SU-DHL-6 (cell line): Measurements from ENCODE around the gene SRBD1.

ENCODE experiments used
- H2AFZ ChIP-seq: fragments of 200-600 bp; sonication (generic); 2 replicates; pipeline ENCODE4 v1.6.1; 2014; ENCODE audit warnings: low read depth, mild to moderate bottlenecking, moderate library complexity, mixed read lengths, antibody characterized with exemption, low read length; ENCODE audit not compliant: severe bottlenecking
- H3F3A ChIP-seq: fragments of 200-600 bp; shearing (Covaris generic); 2 replicates; pipeline ENCODE4 v1.6.0; 2016; ENCODE audit warnings: antibody characterized with exemption, mild to moderate bottlenecking; ENCODE audit not compliant: insufficient read depth
- H3K27ac ChIP-seq: fragments of 200-600 bp; sonication (generic); 2 replicates; pipeline ENCODE4 v1.5.1; 2016; ENCODE audit warnings: low read depth, mild to moderate bottlenecking, low read length, moderate library complexity, mixed read lengths
- H3K27me3 ChIP-seq: fragments of 200-600 bp; sonication (generic), shearing (Covaris generic); 2 replicates; pipeline ENCODE4 v1.6.0; 2014; ENCODE audit warnings: mild to moderate bottlenecking, low read length
- H3K36me3 ChIP-seq: fragments of 200-600 bp; sonication (generic); 2 replicates; pipeline ENCODE4 v1.6.1; 2014; ENCODE audit warnings: mild to moderate bottlenecking, low read length, mixed read lengths
- H3K4me2 ChIP-seq: fragments of 300-600, 200-600 bp; shearing (Covaris generic), sonication (generic); 2 replicates; pipeline ENCODE4 v1.6.0; 2014; ENCODE audit warnings: low read length, low read depth, mild to moderate bottlenecking; ENCODE audit not compliant: poor library complexity, severe bottlenecking
- H3K4me3 ChIP-seq: fragments of 200-600 bp; sonication (generic); 2 replicates; pipeline ENCODE4 v1.5.1; 2014; ENCODE audit warnings: antibody characterized with exemption, low read length, mild to moderate bottlenecking, mixed read lengths; ENCODE audit not compliant: insufficient read depth, poor library complexity, severe bottlenecking
- H3K79me2 ChIP-seq: fragments of 200-600 bp; sonication (generic); 2 replicates; pipeline ENCODE4 v1.6.1; 2014; ENCODE audit warnings: mild to moderate bottlenecking, low read length, moderate library complexity; ENCODE audit not compliant: insufficient read depth
- H3K9ac ChIP-seq: fragments of 200-600 bp; sonication (generic); 2 replicates; pipeline ENCODE4 v1.7.0; 2014; ENCODE audit warnings: mild to moderate bottlenecking, low read length
- H3K9me2 ChIP-seq: fragments of 200-600 bp; sonication (generic); replicated peaks from 2 replicates; pipeline ENCODE4 v1.6.1; 2014; ENCODE audit warnings: low read length; ENCODE audit not compliant: insufficient read depth
- H3K9me3 ChIP-seq: fragments of 200-600 bp; sonication (generic); 2 replicates; pipeline ENCODE4 v1.6.1; 2014; ENCODE audit warnings: low read length, mixed read lengths; ENCODE audit not compliant: insufficient read depth
- H4K20me1 ChIP-seq: fragments of 200-600 bp; sonication (generic); 2 replicates; pipeline ENCODE4 v1.6.1; 2014; ENCODE audit warnings: low read depth, mild to moderate bottlenecking, antibody characterized with exemption, low read length, moderate library complexity, mixed read lengths
- EZH2phosphoT487 ChIP-seq: fragments of 200-600 bp; sonication (generic), shearing (Covaris generic); conservative IDR thresholded peaks from 2 replicates; pipeline ENCODE4 v1.6.1; 2018; ENCODE audit warnings: mild to moderate bottlenecking, antibody characterized with exemption, low read length, moderate library complexity, mixed read lengths
- TF ChIP-seq, protein P1 (sequence below): fragments of 200-600 bp; sonication (generic); IDR thresholded peaks from one replicate; pipeline ENCODE4 v1.5.1; 2017; ENCODE audit warnings: antibody characterized with exemption, mild to moderate bottlenecking, low read length, moderate library complexity; ENCODE audit not compliant: insufficient read depth, poor library complexity, severe bottlenecking

Gene SRBD1

DNA sequence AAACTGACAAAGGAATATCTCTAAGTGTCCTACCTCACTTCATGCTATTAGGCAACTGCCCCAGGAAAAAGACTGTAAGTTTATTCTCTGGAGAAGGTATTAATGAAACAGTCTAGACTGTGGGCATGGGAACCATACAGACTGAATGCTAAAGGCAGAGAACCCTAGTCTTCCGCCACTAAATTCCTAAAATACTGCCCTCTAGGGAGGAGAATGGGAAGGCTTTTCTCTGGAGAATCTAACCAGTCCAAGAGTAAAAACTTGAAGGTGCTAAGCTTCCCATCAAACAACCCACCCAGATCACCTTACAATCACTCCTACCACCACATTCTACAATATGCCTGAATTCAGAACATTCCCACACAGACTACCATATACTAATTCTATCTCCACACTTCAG, 3.4 kb downstream of the SRBD1 start:
- no peak overlapping the region for H3K9ac ChIP-seq
- no peaks in the 10 kb centered on the region for H3K9me3 ChIP-seq
- H2AFZ ChIP-seq: no peak overlapping the region
- no peaks in the 10 kb centered on the region for H3K27me3 ChIP-seq
- H3K4me3 ChIP-seq: no peak overlapping the region
- no peaks in the 10 kb centered on the region for H3K9me2 ChIP-seq
- peaks cover 34% of the 10 kb centered on the region for H3K79me2 ChIP-seq
- TF ChIP-seq, protein P1, sequence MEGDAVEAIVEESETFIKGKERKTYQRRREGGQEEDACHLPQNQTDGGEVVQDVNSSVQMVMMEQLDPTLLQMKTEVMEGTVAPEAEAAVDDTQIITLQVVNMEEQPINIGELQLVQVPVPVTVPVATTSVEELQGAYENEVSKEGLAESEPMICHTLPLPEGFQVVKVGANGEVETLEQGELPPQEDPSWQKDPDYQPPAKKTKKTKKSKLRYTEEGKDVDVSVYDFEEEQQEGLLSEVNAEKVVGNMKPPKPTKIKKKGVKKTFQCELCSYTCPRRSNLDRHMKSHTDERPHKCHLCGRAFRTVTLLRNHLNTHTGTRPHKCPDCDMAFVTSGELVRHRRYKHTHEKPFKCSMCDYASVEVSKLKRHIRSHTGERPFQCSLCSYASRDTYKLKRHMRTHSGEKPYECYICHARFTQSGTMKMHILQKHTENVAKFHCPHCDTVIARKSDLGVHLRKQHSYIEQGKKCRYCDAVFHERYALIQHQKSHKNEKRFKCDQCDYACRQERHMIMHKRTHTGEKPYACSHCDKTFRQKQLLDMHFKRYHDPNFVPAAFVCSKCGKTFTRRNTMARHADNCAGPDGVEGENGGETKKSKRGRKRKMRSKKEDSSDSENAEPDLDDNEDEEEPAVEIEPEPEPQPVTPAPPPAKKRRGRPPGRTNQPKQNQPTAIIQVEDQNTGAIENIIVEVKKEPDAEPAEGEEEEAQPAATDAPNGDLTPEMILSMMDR: no peak
- no peak for TF ChIP-seq EZH2phosphoT487
- no peak overlapping the region for H3K27ac ChIP-seq
- no peak overlapping the region for H3K4me2 ChIP-seq
- peaks cover 13% of the 10 kb centered on the region for H3F3A ChIP-seq
- peaks cover 3% of the 10 kb centered on the region; the same call in 1 of the 2 replicates for H3K36me3 ChIP-seq
- no peaks in the 10 kb centered on the region for H4K20me1 ChIP-seq

DNA sequence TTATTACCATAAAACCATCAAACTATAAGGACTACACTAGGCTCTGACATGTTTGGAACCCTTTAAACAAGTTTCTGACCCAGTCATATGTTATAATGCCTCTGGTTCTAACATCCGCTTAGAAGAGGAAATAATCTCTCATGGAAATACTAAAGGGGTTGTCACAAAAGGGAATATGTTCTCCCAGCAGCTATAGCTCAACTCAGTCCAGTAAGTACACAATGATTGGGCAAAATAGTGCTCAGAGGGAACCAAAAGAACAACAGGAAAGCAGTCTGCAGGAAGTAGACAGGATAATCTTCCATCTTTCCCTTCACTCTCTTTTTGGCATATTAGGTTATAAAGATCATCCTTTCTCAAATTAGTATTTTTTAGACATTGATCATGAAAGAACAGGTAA, 4.3 kb downstream of the SRBD1 start:
- H3K9me2 ChIP-seq: no peaks in the 10 kb centered on the region
- no peaks in the 10 kb centered on the region for H3K9me3 ChIP-seq
- no peak for TF ChIP-seq EZH2phosphoT487
- TF ChIP-seq, protein P1: no peak
- no peak overlapping the region for H2AFZ ChIP-seq
- no peak overlapping the region for H3K9ac ChIP-seq
- H3K79me2 ChIP-seq: peaks cover 34% of the 10 kb centered on the region
- H3K27me3 ChIP-seq: no peaks in the 10 kb centered on the region
- H3K36me3 ChIP-seq: peaks cover 5% of the 10 kb centered on the region; the same call in 1 of the 2 replicates
- no peak overlapping the region for H3K4me2 ChIP-seq
- no peak overlapping the region for H3K4me3 ChIP-seq
- H3K27ac ChIP-seq: no peak overlapping the region
- no peaks in the 10 kb centered on the region for H4K20me1 ChIP-seq
- H3F3A ChIP-seq: peaks cover 6% of the 10 kb centered on the region

DNA sequence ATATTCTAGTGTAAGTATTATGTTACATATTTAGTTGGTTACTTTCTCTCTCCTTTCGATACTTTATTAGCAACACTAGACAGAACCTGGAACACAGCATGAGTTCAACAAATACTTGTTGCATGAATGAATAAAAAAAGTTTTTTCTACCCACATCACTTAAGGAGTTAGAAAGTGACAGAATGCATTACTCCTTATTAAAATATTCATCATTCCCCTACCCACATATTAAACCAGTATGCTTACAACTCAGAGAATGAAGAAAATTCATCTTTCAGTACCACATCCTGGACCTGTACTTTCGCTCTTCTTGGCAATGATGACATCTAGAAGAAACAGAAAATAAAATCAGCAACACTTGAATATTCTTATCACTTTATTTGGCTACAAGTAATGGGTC, 6.0 kb downstream of the SRBD1 start:
- Histone ChIP-seq H3K9me3 (no peaks in the 10 kb centered on the region), H4K20me1 (no peaks in the 10 kb centered on the region), H3K27me3 (no peaks in the 10 kb centered on the region), H3K79me2 (peaks cover 31% of the 10 kb centered on the region), H3K27ac (no peak overlapping the region), H3K9ac (no peak overlapping the region), H2AFZ (no peak overlapping the region), H3K4me3 (no peak overlapping the region), H3K9me2 (no peaks in the 10 kb centered on the region), H3K36me3 (peaks cover 12% of the 10 kb centered on the region; the same call in 1 of the 2 replicates), H3F3A (no peaks in the 10 kb centered on the region), H3K4me2 (no peak overlapping the region)
- TF ChIP-seq, protein P1: no peak
- no peak for TF ChIP-seq EZH2phosphoT487
